ENCODE results near the gene PLXND1. TPM values are rescaled to one million over a fixed set of nuclear protein-coding genes. Genes with fewer than 3 reads are reported as not detected.

Gene PLXND1
- total and polyA plus RNA-seq, 8 donors, result 15.5 to 66.2 (median 28.5) TPM

DNA sequence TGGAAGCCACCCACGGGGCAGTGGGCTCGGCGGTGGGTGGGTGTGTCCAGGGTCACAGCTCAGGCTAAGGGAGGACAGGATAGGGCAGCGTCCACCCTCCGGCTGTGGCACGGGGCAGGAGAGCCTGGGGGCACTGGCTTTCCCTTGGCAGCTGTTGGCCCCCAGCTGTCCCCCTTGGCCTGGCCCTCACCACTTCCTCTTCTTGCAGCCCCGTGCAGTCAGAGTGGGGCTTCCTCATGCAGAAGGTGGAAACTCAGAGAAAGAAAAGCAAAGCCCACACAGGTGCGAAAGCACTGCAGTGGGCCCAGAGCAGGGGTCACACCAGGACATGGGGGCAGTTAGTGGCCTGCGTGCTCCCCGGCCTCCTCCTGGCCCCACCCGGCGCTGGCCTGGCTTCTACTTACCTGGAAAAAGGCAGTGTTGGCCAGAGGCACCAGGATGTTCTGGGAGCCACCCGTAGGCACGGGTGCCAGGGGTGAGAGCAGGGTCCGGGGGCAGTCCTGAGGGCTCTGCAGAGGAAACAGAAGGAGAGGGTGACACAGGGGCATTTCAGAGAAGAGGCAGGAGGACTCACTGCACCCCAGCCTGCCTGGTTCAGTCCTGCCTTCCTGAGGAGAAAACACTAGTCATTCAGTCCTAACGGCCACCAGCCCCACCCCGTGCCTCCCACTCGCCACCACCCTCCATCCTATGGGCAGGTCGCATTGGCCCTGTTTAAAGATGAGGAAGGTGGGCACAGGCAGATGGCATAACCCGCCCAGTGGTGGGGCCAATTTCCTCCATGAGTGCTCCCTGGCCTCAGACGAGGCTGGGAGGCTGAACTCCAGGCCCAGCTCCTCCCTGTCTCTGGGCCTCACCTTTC lies 28.3 kb downstream of the PLXND1 start:
- ATAC-seq, result peak in 3 of 4 donors; percentile 20 to 56 (median 51)
- peak overlapping the region in 2 of 4 donors; percentile 66 to 72 for H3K27ac ChIP-seq
- H3K4me3 ChIP-seq, result no peak overlapping the region
- no peak for FAIRE-seq
- TF ChIP-seq, protein P1, sequence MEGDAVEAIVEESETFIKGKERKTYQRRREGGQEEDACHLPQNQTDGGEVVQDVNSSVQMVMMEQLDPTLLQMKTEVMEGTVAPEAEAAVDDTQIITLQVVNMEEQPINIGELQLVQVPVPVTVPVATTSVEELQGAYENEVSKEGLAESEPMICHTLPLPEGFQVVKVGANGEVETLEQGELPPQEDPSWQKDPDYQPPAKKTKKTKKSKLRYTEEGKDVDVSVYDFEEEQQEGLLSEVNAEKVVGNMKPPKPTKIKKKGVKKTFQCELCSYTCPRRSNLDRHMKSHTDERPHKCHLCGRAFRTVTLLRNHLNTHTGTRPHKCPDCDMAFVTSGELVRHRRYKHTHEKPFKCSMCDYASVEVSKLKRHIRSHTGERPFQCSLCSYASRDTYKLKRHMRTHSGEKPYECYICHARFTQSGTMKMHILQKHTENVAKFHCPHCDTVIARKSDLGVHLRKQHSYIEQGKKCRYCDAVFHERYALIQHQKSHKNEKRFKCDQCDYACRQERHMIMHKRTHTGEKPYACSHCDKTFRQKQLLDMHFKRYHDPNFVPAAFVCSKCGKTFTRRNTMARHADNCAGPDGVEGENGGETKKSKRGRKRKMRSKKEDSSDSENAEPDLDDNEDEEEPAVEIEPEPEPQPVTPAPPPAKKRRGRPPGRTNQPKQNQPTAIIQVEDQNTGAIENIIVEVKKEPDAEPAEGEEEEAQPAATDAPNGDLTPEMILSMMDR (IDR thresholded peaks at IDR 0.05), result no peak
- intact Hi-C loops (cut with DNase I), result no loop called here
- no peaks in the 10 kb centered on the region for H3K9me3 ChIP-seq
- 87 to 90% methylated on average over 19 to 21 of the region's 21 CpGs for WGBS, 2 donors
- no peak for DNase-seq
- H3K27me3 ChIP-seq, result no peaks in the 10 kb centered on the region
- H3K36me3 ChIP-seq, result no peaks in the 10 kb centered on the region
- H3K4me1 ChIP-seq, result peaks cover 0 to 14% (median 7%) of the 10 kb centered on the region in 3 donors

DNA sequence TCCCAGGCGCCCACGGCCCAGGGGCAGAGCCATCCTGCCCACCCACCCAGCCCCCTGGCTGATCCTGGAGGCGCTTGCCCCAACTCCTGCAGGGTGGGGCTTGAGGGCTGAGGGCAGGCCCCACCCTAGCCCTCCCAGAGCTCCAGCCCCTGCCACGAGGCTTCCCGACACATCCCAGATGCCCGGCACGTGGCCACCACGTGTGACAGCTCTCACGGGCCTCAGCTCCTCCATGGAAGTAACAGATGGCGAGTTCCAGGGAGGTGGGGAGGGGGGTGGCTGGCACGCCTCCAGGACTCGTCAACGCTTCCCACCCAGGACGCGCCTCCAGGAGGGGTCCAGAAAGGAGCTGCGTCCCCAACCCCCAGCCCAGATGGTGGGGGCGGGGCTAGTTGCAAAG lies 29.1 kb downstream of the PLXND1 start:
- Histone ChIP-seq H3K27me3 (no peaks in the 10 kb centered on the region), H3K9me3 (no peaks in the 10 kb centered on the region), H3K27ac (peak overlapping the region in 3 of 4 donors; percentile 58 to 72 (median 66)), H3K36me3 (no peaks in the 10 kb centered on the region), H3K4me3 (no peak overlapping the region), H3K4me1 (peaks cover 0 to 14% (median 7%) of the 10 kb centered on the region in 3 donors)
- DNase-seq (peak in 4 of 6 donors; percentile 58 to 69 (median 60)), ATAC-seq (peak; percentile 44 to 67 (median 60)), FAIRE-seq (no peak)
- intact Hi-C loops (cut with DNase I), result no loop called here
- 40 to 49% methylated on average over 17 of the region's 17 CpGs for WGBS, 2 donors
- TF ChIP-seq, protein P1 (IDR thresholded peaks at IDR 0.05), result no peak

DNA sequence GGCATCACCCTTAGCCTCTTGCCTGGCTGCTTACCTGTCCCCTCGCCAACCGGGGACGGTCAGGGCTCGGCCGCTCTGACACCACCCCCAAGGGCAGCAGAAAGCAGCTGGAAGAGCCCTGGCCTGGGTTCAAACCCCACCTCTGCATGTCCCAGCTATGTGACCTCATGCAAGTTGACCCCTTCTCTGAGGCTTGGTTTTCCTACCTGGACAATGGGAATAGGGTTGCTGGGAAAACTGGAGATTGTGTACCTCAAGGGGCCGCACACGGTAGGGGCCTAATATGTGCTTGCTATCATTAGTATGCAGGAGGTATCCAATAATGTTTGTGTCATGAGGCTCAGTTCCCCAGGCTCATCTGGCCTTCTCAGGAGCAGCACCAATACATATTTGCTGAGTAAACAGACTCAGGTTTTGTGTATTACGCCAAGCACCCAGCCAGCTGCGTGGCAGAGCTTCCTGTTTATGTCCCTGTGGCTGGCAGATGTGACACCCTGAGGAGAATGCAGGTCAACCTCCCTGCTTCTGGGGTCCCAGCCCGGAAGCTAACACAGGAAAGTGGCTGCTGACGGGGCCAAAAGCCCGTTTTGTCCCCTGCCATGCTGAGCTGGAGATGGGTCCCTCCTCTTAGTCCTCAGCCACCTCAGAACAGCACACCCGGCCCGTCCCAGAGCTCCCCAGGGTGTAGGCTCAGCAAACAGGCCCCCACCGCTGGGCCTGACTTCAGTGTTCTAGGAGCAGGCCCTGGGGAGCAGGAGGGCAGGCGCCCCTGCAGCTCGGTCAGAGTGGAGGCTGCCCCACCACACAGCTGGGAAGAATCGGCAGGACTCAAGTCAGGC lies 29.7 kb downstream of the PLXND1 start:
- Histone ChIP-seq H3K36me3 (no peaks in the 10 kb centered on the region), H3K9me3 (no peaks in the 10 kb centered on the region), H3K4me1 (peaks cover 0 to 14% (median 7%) of the 10 kb centered on the region in 3 donors), H3K4me3 (no peak overlapping the region), H3K27me3 (no peaks in the 10 kb centered on the region), H3K27ac (peak overlapping the region in 3 of 4 donors; percentile 58 to 72 (median 66))
- 61 to 65% methylated on average over 17 to 18 of the region's 18 CpGs for WGBS, 2 donors
- FAIRE-seq, result no peak
- TF ChIP-seq, protein P1 (IDR thresholded peaks at IDR 0.05), result no peak
- peak in 4 of 6 donors; percentile 55 to 63 (median 58) for DNase-seq
- ATAC-seq, result peak; percentile 78 to 83 (median 79)
- intact Hi-C loops (cut with DNase I), result no loop called here

DNA sequence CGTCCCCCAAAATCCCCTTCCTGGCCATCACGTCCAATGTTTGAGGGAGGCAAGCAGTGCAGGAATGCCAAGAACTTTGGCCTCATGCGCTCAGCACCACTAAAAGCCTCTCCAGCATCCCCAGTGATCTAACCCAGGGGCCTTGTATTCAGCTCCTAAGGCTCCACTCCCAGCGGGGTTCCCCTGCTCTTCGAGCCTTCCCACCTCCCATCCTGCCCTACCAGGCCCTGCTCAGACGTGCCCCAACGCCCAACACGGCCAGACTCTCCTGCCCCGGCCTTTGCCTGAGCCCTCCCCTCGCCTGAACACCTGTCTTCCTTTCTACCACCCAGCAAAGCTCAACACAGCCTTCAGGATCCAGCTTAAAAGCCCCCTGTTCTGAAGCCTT lies 30.5 kb downstream of the PLXND1 start:
- Histone ChIP-seq H3K27ac (no peak overlapping the region), H3K9me3 (no peaks in the 10 kb centered on the region), H3K4me3 (no peak overlapping the region), H3K4me1 (peaks cover 0 to 14% (median 7%) of the 10 kb centered on the region in 3 donors), H3K27me3 (no peaks in the 10 kb centered on the region), H3K36me3 (no peaks in the 10 kb centered on the region)
- DNase-seq (no peak), ATAC-seq (no peak), FAIRE-seq (no peak)
- TF ChIP-seq, protein P1 (IDR thresholded peaks at IDR 0.05), result no peak
- intact Hi-C loops (cut with DNase I), result no loop called here
- 86 to 88% methylated on average over 10 of the region's 10 CpGs for whole genome bisulfite sequencing, 2 donors

Measured in pancreas (tissue), 10 donors.